ENCODE results near the gene FGL2.
A peak's percentile ranks its signal among the peaks of the same experiment; 100 is the strongest.
"Not testable (repeated sequence)": the region's sequence is repeated elsewhere in the genome, so short reads cannot be mapped to it uniquely, and the experiment has no call there.

Gene FGL2

GRCh38 chr7:77152232-77152631, 47.4 kb downstream of the FGL2 start:
- not testable (repeated sequence) for H3K27me3 ChIP-seq (replicated peaks; ENCODE audit: control insufficient read depth, insufficient read depth, low read length); H3K4me3 ChIP-seq (ENCODE audit: low read length); H3K9me3 ChIP-seq (ENCODE audit: control insufficient read depth, low read length); H3K9ac ChIP-seq (ENCODE audit: low read length); H3K36me3 ChIP-seq (ENCODE audit: control insufficient read depth, insufficient read depth, low read length, severe bottlenecking); H3K4me1 ChIP-seq (ENCODE audit: control insufficient read depth, insufficient read depth, low read length)
- peak; percentile 25 for DNase-seq (ENCODE audit: low read depth)
